IMR-90 (cell line): ENCODE data around the gene RASGRP2. TPM values are rescaled to one million over a fixed set of nuclear protein-coding genes. Genes with fewer than 3 reads are reported as not detected.

Experiments used
- ATAC-seq: fragments of 200-7000 bp; cut with Tn5 transposase; 2 replicates; pipeline ENCODE4 v1.9.1; 2020; ENCODE audit warnings: low read depth, mild to moderate bottlenecking, moderate library complexity
- BruUV-seq: library from RNA; stranded (reverse); fragments of 400-500 nt; replicated peaks from 2 replicates; lab custom pipeline; 2021; lab: Mats Ljungman, UMichigan
- CTCF ChIA-PET: fragments of 300-600 bp; formaldehyde crosslinking; extraction: SDS; loops from one replicate; lab custom pipeline; 2021; ENCODE audit warnings: antibody characterized with exemption; lab: Yijun Ruan, JAX
- POLR2A ChIA-PET: fragments of 300-600 bp; sonication (Branson Sonifier 250); formaldehyde crosslinking; loops from one replicate; lab custom pipeline; 2022; ENCODE audit warnings: antibody characterized with exemption; ENCODE audit not compliant: unreplicated experiment; lab: Charles Lee
- DNase-seq: peaks from one replicate; pipeline ENCODE4 v3.0.0; 2013
- H2AFZ ChIP-seq: replicated peaks from 2 replicates; pipeline ENCODE3; 2013; ENCODE audit warnings: low read length, mild to moderate bottlenecking; ENCODE audit not compliant: poor library complexity
- H2AK5ac ChIP-seq: 2 replicates; pipeline ENCODE4 v1.6.1; 2013; ENCODE audit warnings: low read depth, low read length, inconsistent platforms
- H2AK9ac ChIP-seq: replicated peaks from 2 replicates; pipeline ENCODE3; 2013; ENCODE audit warnings: mild to moderate bottlenecking, low read depth, low read length, moderate library complexity; ENCODE audit not compliant: poor library complexity
- H2BK120ac ChIP-seq: 2 replicates; pipeline ENCODE4 v1.6.1; 2013; ENCODE audit warnings: low read depth, low read length, inconsistent platforms
- H2BK15ac ChIP-seq: 3 replicates; pipeline ENCODE4 v1.6.1; 2013; ENCODE audit warnings: low read depth, low read length, inconsistent platforms
- H2BK20ac ChIP-seq: 2 replicates; pipeline ENCODE4 v1.6.1; 2013; ENCODE audit warnings: low read depth, mild to moderate bottlenecking, inconsistent platforms, low read length, moderate library complexity
- H2BK5ac ChIP-seq: 2 replicates; pipeline ENCODE4 v1.6.1; 2013; ENCODE audit warnings: mild to moderate bottlenecking, low read depth, low read length, inconsistent platforms; ENCODE audit not compliant: poor library complexity, severe bottlenecking
- H3K14ac ChIP-seq: replicated peaks from 2 replicates; pipeline ENCODE4 v1.6.1; 2013; ENCODE audit warnings: low read depth, low read length, inconsistent platforms
- H3K18ac ChIP-seq: 2 replicates; pipeline ENCODE4 v1.6.1; 2013; ENCODE audit warnings: low read depth, low read length, control low read depth
- H3K23ac ChIP-seq: 2 replicates; pipeline ENCODE4 v1.6.1; 2013; ENCODE audit warnings: low read depth, low read length, inconsistent platforms
- H3K27ac ChIP-seq: 2 replicates; pipeline ENCODE4 v1.5.1; 2013; ENCODE audit warnings: mild to moderate bottlenecking, control low read depth, low read length; ENCODE audit not compliant: insufficient read depth
- H3K27me3 ChIP-seq: 2 replicates; pipeline ENCODE4 v1.6.1; 2013; ENCODE audit warnings: low read length; ENCODE audit not compliant: control insufficient read depth, insufficient read depth
- H3K36me3 ChIP-seq: 2 replicates; pipeline ENCODE4 v1.6.1; 2013; ENCODE audit warnings: low read length, mixed read lengths; ENCODE audit not compliant: control insufficient read depth, insufficient read depth
- H3K4ac ChIP-seq: 2 replicates; pipeline ENCODE4 v1.6.1; 2013; ENCODE audit warnings: low read depth, low read length, inconsistent platforms
- H3K4me1 ChIP-seq: 2 replicates; pipeline ENCODE4 v1.6.1; 2013; ENCODE audit warnings: low read length, mixed read lengths; ENCODE audit not compliant: control insufficient read depth, insufficient read depth
- H3K4me2 ChIP-seq: 2 replicates; pipeline ENCODE4 v1.6.1; 2013; ENCODE audit warnings: low read depth, mild to moderate bottlenecking, control low read depth, low read length, moderate library complexity
- H3K4me3 ChIP-seq: 2 replicates; pipeline ENCODE4 v1.5.1; 2013; ENCODE audit warnings: low read depth, mild to moderate bottlenecking, control low read depth, low read length, moderate library complexity; ENCODE audit not compliant: insufficient read depth
- H3K56ac ChIP-seq: 2 replicates; pipeline ENCODE4 v1.6.1; 2013; ENCODE audit warnings: low read length, inconsistent platforms; ENCODE audit not compliant: insufficient read depth; ENCODE audit errors: extremely low read depth
- H3K79me1 ChIP-seq, 2 experiments: 2 replicates each; pipeline ENCODE4 v1.6.1; 2013; ENCODE audit warnings: low read length in 2 of 2, inconsistent platforms in 1 of 2, low read depth in 1 of 2
- H3K9ac ChIP-seq: 2 replicates; pipeline ENCODE4 v1.6.1; 2013; ENCODE audit warnings: low read depth, low read length, control low read depth
- H3K9me1 ChIP-seq: 2 replicates; pipeline ENCODE4 v1.6.1; 2013; ENCODE audit warnings: low read length, inconsistent platforms; ENCODE audit not compliant: insufficient read depth
- H3K9me3 ChIP-seq: 2 replicates; pipeline ENCODE4 v1.6.1; 2013; ENCODE audit warnings: low read length; ENCODE audit not compliant: control insufficient read depth, insufficient read depth
- H4K20me1 ChIP-seq: 2 replicates; pipeline ENCODE4 v1.6.1; 2013; ENCODE audit warnings: low read length, inconsistent platforms; ENCODE audit not compliant: insufficient read depth
- H4K5ac ChIP-seq: 2 replicates; pipeline ENCODE4 v1.6.1; 2013; ENCODE audit warnings: mild to moderate bottlenecking, low read depth, low read length, control low read depth
- H4K8ac ChIP-seq, 2 experiments: 2 replicates each; pipeline ENCODE4 v1.6.1; 2013; ENCODE audit warnings: low read depth in 2 of 2, low read length in 2 of 2, control low read depth in 1 of 2, inconsistent platforms in 1 of 2
- H4K91ac ChIP-seq: 2 replicates; pipeline ENCODE4 v1.6.1; 2013; ENCODE audit warnings: low read depth, low read length, inconsistent platforms; ENCODE audit not compliant: insufficient read depth
- CEBPB ChIP-seq: IDR thresholded peaks from 2 replicates; pipeline ENCODE4 v1.6.1; 2012; ENCODE audit warnings: low read depth, low read length, improper control_type of control experiment
- FOS ChIP-seq: fragments of 150-350 bp; IDR thresholded peaks from 2 replicates; pipeline ENCODE4 v1.6.1; 2016; ENCODE audit warnings: low read depth, low read length
- MAFK ChIP-seq: IDR thresholded peaks from 2 replicates; pipeline ENCODE4 v1.6.1; 2012; ENCODE audit warnings: low read depth, low read length, improper control_type of control experiment
- POLR2A ChIP-seq: IDR thresholded peaks from 2 replicates; pipeline ENCODE4 v1.6.1; 2012; ENCODE audit warnings: mild to moderate bottlenecking, low read depth, low read length
- SMC3 ChIP-seq: fragments of 150-350 bp; IDR thresholded peaks from 2 replicates; pipeline ENCODE4 v1.6.1; 2016; ENCODE audit warnings: low read depth, mild to moderate bottlenecking, antibody characterized with exemption, low read length, moderate library complexity
- WGBS, 2 experiments: methylation state at CpG; one replicate each; pipeline versions ENCODE4 v1.1.5 to v1.1.7; 2013; ENCODE audit warnings: missing lambda C conversion rate in 2 of 2; ENCODE audit not compliant: insufficient read length in 1 of 2; ENCODE audit errors: extremely low coverage in 2 of 2; 5-methylcytosine and 5-hydroxymethylcytosine counted together
- dilution Hi-C: fragments of 300-500 bp; cut with HindIII; formaldehyde crosslinking; loops from one replicate; pipeline ENCODE4 v1.14.3; 2018; ENCODE audit warnings: low sequenced_read_pairs; ENCODE audit not compliant: unreplicated experiment
- in situ Hi-C: fragments of 300-500 bp; cut with MboI; formaldehyde crosslinking; loops from 3 replicates; pipeline ENCODE4 v1.14.3; 2019; ENCODE audit warnings: low sequenced_read_pairs, inconsistent platforms, mixed read lengths
- intact Hi-C: fragments of 100-400 bp; cut with micrococcal nuclease; formaldehyde crosslinking; loops from 2 replicates; pipeline ENCODE4 v1.10.0; 2022
- polyA plus RNA-seq, 3 experiments: library from polyadenylated mRNA; depleted of rRNA; stranded (reverse); fragments of >200 nt; gene quantifications; 2 replicates each; pipeline ENCODE4 v1.2.3, GENCODE V29; 2012; ENCODE audit warnings: low replicate concordance in 1 of 3
- total RNA-seq: library from RNA; depleted of rRNA; stranded (reverse); fragments of >200 nt; gene quantifications from 2 replicates; pipeline ENCODE4 v1.2.3, GENCODE V29; 2012

RASGRP2 gene
- total and polyA plus RNA-seq, 2 of the 4 experiments (the other 2 are of a cell fraction) = 1.2 TPM; not detected in 1

DNA sequence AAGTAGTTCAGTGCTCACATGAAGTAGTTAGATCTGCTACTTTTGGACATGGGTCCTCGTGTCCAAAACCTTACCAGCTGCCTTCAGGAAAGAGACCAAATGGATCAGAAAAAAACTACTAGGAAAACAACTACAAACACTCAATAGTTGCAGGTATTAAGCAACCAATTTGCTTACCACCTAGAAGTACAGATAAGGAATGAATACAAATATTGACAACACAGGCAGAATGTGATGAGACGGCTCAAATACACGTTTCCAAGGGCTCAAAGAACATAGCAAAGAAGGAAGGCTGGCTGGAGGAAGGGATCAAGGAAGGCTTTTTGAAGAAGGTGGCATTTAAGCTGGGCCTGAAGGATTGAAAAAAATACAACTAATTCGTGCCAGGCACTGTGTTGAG, 62.8 kb downstream of the RASGRP2 start:
- Histone ChIP-seq H2BK120ac (no peak overlapping the region), H3K14ac (no peak overlapping the region), H3K27me3 (peaks cover 70% of the 10 kb centered on the region), H3K36me3 (no peaks in the 10 kb centered on the region), H3K79me1 (no peaks in the 10 kb centered on the region), H3K9me1 (no peaks in the 10 kb centered on the region), H3K4me1 (no peaks in the 10 kb centered on the region), H2AK9ac (no peak overlapping the region), H2BK20ac (no peak overlapping the region), H4K91ac (no peak overlapping the region), H4K20me1 (no peaks in the 10 kb centered on the region), H3K18ac (no peak overlapping the region), H2AK5ac (no peak overlapping the region), H3K9ac (no peak overlapping the region), H2BK5ac (no peak overlapping the region), H3K4me2 (no peak overlapping the region), H3K9me3 (peaks cover 5% of the 10 kb centered on the region; the same call in 1 of the 2 replicates), H3K27ac (no peak overlapping the region), H4K8ac (no peak overlapping the region), H3K23ac (no peak overlapping the region), H3K4ac (no peak overlapping the region), H2AFZ (no peak overlapping the region), H4K5ac (no peak overlapping the region), H3K4me3 (no peak overlapping the region), H3K56ac (no peak overlapping the region), H2BK15ac (no peak overlapping the region)
- ATAC-seq (no peak), DNase-seq (no peak)
- intact Hi-C loops = no loop called here
- dilution Hi-C loops = no loop called here
- WGBS, 2 experiments = no CpG with 5 or more reads among the region's 4 CpGs
- TF ChIP-seq MAFK (no peak), POLR2A (no peak), SMC3 (no peak), FOS (no peak), CEBPB (no peak)
- CTCF ChIA-PET = no interaction called here
- POLR2A ChIA-PET = no interaction called here
- in situ Hi-C loops = no loop called here
- no TSS peak for BruUV-seq
